ENCODE data around the gene GATB.

The GATB gene

DNA sequence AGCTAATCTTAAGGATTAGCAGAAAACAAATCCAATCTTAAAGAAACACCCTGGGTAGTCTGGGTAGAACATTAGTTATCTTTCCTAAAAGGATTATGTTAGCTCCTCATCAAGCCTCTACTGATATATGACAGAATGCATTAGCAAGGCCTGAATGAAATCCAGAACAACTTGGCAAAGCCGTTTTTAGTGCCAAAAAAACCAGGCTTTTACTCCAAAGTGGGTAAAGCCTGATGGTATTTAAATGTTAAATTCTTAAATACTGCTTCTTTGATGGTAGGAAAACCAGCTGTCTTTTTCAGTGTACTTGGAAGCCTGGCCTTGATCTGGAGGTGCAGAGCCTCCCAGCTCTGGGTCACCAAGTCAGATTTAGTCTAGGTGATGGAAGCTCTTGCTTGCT, 120.4 kb downstream of the GATB start:
- no peak for DNase-seq

- no peak for DNase-seq
Measured at GRCh38 chr4:151638295-151638858, 122.4 kb downstream of the GATB start.

- DNase-seq, result no peak
Measured at GRCh38 chr4:151631349-151631748, 129.5 kb downstream of the GATB start.

DNA sequence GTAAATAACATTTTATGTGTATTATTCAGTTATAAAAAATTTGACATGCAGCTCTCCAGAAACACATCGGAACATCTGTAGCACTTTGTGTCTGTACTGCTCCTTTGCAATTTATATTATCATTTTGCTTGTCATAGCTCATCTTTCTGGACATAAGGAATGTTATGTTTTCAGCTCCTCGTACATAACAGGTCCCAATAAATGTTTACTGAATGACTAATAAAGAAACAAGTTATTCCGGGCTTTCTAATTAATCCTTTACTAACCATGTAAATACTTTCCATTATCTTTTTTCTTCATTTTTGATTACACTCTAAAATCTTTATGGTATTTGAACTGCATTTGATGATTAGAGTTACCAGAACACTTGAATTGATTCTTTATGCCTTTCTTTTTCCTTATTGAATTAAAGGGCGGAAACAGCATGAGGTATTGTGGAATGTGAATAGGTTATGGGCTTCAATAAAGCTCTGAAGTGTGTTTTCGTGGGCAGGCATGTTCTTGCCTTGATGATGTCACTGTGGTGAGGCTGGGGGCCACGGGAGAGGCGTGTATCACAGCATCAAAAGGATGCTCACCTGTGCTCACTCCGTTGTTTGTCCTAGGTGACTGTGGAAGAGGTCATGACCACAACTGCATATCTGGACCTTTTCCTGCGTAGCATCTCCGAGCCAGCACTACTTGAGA, 131.6 kb downstream of the GATB start:
- DNase-seq, result no peak

- no peak for DNase-seq
Measured at GRCh38 chr4:151628001-151628608, 132.7 kb downstream of the GATB start.

DNA sequence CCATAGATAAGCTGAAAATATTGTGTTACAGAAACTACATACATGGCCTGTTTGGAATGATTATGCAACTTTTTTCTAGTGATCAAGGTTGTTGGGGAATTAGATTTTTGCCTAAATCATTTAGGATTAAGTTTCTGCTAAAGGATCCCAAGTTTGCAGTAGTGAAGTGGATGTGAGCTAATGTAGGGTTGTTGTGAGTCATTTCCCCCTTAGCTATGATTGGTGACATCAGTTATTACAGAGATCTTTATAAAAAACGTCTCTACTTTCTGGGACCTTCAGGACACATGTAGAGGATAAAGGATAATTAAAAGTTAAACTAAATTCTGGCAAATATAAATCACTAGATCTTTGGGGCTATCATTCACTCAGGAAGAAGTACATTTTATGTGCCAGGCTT, 133.3 kb downstream of the GATB start:
- DNase-seq, result no peak

DNA sequence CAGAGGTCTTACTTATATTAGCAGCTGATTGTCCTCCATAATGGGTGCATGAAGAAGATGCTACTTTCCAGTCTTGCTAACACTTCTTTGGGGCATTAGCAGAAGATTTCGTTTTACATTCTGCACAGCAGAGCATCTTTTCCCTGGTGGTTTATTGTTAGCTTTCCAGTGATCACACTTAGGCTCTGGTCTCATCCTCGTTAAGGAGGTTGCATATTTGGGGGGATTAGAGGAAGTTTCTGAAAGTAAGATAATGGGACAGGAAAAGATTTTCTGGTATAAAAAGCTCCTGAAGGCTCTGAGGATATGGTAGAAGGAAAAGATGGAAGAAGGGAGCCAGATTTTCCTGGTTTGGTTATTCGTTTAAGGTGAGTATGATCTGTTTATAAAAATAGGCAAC, 134.1 kb downstream of the GATB start:
- no peak for DNase-seq

- DNase-seq, result no peak
Measured at GRCh38 chr4:151626228-151626627, 134.6 kb downstream of the GATB start.

DNA sequence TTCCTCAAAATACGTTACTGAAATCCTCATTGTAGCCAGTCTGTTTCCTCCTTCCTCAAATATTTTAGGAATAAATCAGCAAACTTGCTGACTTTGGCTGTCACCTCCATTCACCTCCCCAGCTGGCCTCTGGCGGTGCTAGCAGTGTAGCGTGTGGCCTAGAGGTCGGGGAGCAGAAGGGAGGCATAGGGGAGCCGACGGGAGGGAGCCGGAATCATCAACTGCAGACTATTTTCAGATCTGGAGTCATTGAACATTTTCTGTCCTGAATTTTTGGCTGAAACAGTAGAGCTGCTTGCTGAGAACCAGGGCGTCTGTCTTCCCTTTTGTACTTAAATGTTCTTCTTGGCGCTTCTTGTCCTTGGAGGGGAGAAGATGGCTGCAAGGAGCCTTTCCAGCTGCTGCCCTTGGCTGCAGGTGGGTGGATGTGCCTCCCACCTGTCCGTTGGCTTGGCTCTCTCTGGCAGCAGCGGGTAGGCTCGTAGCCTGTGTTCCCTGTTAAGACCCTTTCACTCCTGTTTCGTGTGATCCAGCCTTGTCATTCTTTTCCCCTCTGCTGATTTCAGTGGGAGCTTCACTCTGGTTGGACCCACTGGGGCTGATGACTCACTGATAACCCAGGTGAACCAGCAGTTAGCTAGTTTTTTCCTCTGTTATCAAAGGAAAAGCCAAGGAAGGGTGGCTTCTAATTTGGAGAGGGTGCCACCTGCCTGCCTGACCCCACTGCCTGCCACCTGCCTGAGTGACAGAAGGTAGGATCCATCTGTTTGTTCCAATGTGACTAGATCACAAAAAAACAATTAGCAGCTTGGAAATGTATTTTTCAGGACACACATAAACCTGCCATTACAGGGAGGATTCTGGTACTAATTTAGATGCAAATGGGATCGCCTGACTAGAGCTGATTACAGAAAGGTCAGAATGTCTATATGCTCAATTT, 135.9 kb downstream of the GATB start:
- no peak for DNase-seq
